H9 (cell line): Measurements from ENCODE around the gene DPP3. TPM values are rescaled to one million over a fixed set of nuclear protein-coding genes. Genes with fewer than 3 reads are reported as not detected.

Source experiments
- DNase-seq: peaks from one replicate; pipeline ENCODE4 v3.0.0-alpha.2; 2017
- H2AFZ ChIP-seq: one replicate; pipeline ENCODE4 v1.6.1; 2013; ENCODE audit warnings: mild to moderate bottlenecking, low read length, control low read depth, moderate library complexity
- H2AK5ac ChIP-seq: 2 replicates; pipeline ENCODE4 v1.6.1; 2013; ENCODE audit warnings: low read length, control low read depth, mixed read lengths; ENCODE audit not compliant: insufficient read length
- H2BK120ac ChIP-seq: one replicate; pipeline ENCODE4 v1.6.1; 2013; ENCODE audit warnings: low read depth, mild to moderate bottlenecking, low read length, control low read depth, inconsistent platforms; ENCODE audit not compliant: poor library complexity, severe bottlenecking
- H2BK12ac ChIP-seq: 2 replicates; pipeline ENCODE4 v1.6.1; 2013; ENCODE audit warnings: low read length, control low read depth, mixed read lengths, low read depth; ENCODE audit not compliant: insufficient read length
- H2BK15ac ChIP-seq: 2 replicates; pipeline ENCODE4 v1.6.1; 2013; ENCODE audit warnings: low read depth, low read length, control low read depth
- H2BK20ac ChIP-seq: one replicate; pipeline ENCODE4 v1.6.1; 2013; ENCODE audit warnings: low read depth, mild to moderate bottlenecking, low read length, control low read depth, inconsistent platforms; ENCODE audit not compliant: poor library complexity, severe bottlenecking
- H2BK5ac ChIP-seq: 2 replicates; pipeline ENCODE4 v1.6.1; 2013; ENCODE audit warnings: low read length, control low read depth, mixed read lengths; ENCODE audit not compliant: insufficient read length
- H3K14ac ChIP-seq: 2 replicates; pipeline ENCODE4 v1.6.1; 2013; ENCODE audit warnings: low read length, control low read depth; ENCODE audit not compliant: insufficient read depth
- H3K18ac ChIP-seq: 2 replicates; pipeline ENCODE4 v1.6.1; 2013; ENCODE audit warnings: low read depth, mild to moderate bottlenecking, mixed read lengths, low read length, control low read depth; ENCODE audit not compliant: insufficient read length
- H3K23ac ChIP-seq: 2 replicates; pipeline ENCODE4 v1.6.1; 2013; ENCODE audit warnings: low read length, control low read depth, mixed read lengths, low read depth; ENCODE audit not compliant: insufficient read length
- H3K23me2 ChIP-seq: 2 replicates; pipeline ENCODE4 v1.6.1; 2013; ENCODE audit warnings: low read depth, mild to moderate bottlenecking, mixed read lengths, low read length, control low read depth; ENCODE audit not compliant: insufficient read length, poor library complexity, severe bottlenecking
- H3K27ac ChIP-seq: 2 replicates; pipeline ENCODE4 v1.5.1; 2013; ENCODE audit warnings: low read length, control low read depth, mixed read lengths, low read depth; ENCODE audit not compliant: insufficient read length
- H3K27me3 ChIP-seq: 2 replicates; pipeline ENCODE4 v1.6.1; 2013; ENCODE audit warnings: low read length, control low read depth, inconsistent platforms; ENCODE audit not compliant: insufficient read depth
- H3K4ac ChIP-seq: 2 replicates; pipeline ENCODE4 v1.6.1; 2013; ENCODE audit warnings: low read depth, mild to moderate bottlenecking, control low read depth, inconsistent platforms, low read length, moderate library complexity
- H3K4me1 ChIP-seq: 2 replicates; pipeline ENCODE4 v1.6.1; 2013; ENCODE audit warnings: low read length, control low read depth, inconsistent platforms; ENCODE audit not compliant: insufficient read depth
- H3K4me2 ChIP-seq: 2 replicates; pipeline ENCODE4 v1.6.1; 2013; ENCODE audit warnings: low read length, control low read depth, mixed read lengths; ENCODE audit not compliant: insufficient read length, insufficient read depth
- H3K56ac ChIP-seq: 2 replicates; pipeline ENCODE4 v1.6.1; 2013; ENCODE audit warnings: low read depth, mild to moderate bottlenecking, mixed read lengths, low read length, control low read depth; ENCODE audit not compliant: insufficient read length
- H3K79me1 ChIP-seq: 2 replicates; pipeline ENCODE4 v1.6.1; 2013; ENCODE audit warnings: low read depth, mild to moderate bottlenecking, moderate library complexity, low read length, control low read depth, inconsistent platforms; ENCODE audit not compliant: insufficient read depth, poor library complexity, severe bottlenecking
- H3K79me2 ChIP-seq: 2 replicates; pipeline ENCODE4 v1.6.1; 2013; ENCODE audit warnings: low read length, control low read depth, inconsistent platforms; ENCODE audit not compliant: insufficient read depth
- H3K9ac ChIP-seq: 2 replicates; pipeline ENCODE4 v1.6.1; 2013; ENCODE audit warnings: low read length, control low read depth, mixed read lengths; ENCODE audit not compliant: insufficient read length; ENCODE audit errors: extremely low read depth
- H3K9me3 ChIP-seq: one replicate; pipeline ENCODE4 v1.6.1; 2013; ENCODE audit warnings: low read depth, low read length, inconsistent platforms; ENCODE audit not compliant: control insufficient read depth
- H3T11ph ChIP-seq: one replicate; pipeline ENCODE4 v1.6.1; 2013; ENCODE audit warnings: mild to moderate bottlenecking, low read length, control low read depth, inconsistent platforms
- H4K20me1 ChIP-seq: one replicate; pipeline ENCODE4 v1.6.1; 2013; ENCODE audit not compliant: control insufficient read depth, insufficient read length, insufficient read depth
- H4K5ac ChIP-seq: 2 replicates; pipeline ENCODE4 v1.6.1; 2013; ENCODE audit warnings: low read depth, mild to moderate bottlenecking, mixed read lengths, low read length, control low read depth; ENCODE audit not compliant: insufficient read length
- H4K8ac ChIP-seq: replicated peaks from 2 replicates; pipeline ENCODE4 v1.6.1; 2013; ENCODE audit warnings: low read length, control low read depth, mixed read lengths, low read depth; ENCODE audit not compliant: insufficient read length
- H4K91ac ChIP-seq: 2 replicates; pipeline ENCODE4 v1.6.1; 2013; ENCODE audit warnings: low read depth, mild to moderate bottlenecking, moderate library complexity, mixed read lengths, low read length, control low read depth; ENCODE audit not compliant: insufficient read length
- H3K27ac Mint-ChIP-seq, 3 experiments: 2 replicates in 2 of 3; 3 replicates in 1 of 3; pipeline ENCODE4 v1.8.0; 2020 to 2021; ENCODE audit warnings: mixed read lengths in 3 of 3, mild to moderate bottlenecking in 1 of 3, moderate library complexity in 1 of 3
- H3K27me3 Mint-ChIP-seq: 2 replicates; pipeline ENCODE4 v1.8.0; 2021; ENCODE audit warnings: low read depth, mild to moderate bottlenecking, moderate library complexity, mixed read lengths
- H3K36me3 Mint-ChIP-seq, 3 experiments: 2 replicates in 2 of 3; 3 replicates in 1 of 3; pipeline ENCODE4 v1.8.0; 2020 to 2021; ENCODE audit warnings: low read depth in 3 of 3, mixed read lengths in 3 of 3; ENCODE audit not compliant: insufficient read depth in 1 of 3
- H3K4me1 Mint-ChIP-seq, 2 experiments: 2 replicates each; pipeline ENCODE4 v1.8.0; 2020; ENCODE audit warnings: mixed read lengths in 2 of 2
- H3K4me3 Mint-ChIP-seq, 2 experiments: 2 replicates in 1 of 2; 3 replicates in 1 of 2; pipeline ENCODE4 v1.8.0; 2020 to 2021; ENCODE audit warnings: mild to moderate bottlenecking in 2 of 2, mixed read lengths in 2 of 2, moderate library complexity in 1 of 2
- H3K9me3 Mint-ChIP-seq, 2 experiments: 2 replicates in 1 of 2; 3 replicates in 1 of 2; pipeline ENCODE4 v1.8.0; 2020; ENCODE audit warnings: mild to moderate bottlenecking in 2 of 2, mixed read lengths in 2 of 2, moderate library complexity in 1 of 2
- WGBS: extraction: QIAGEN DNeasy Blood & Tissue Kit; methylation state at CpG from one replicate; pipeline ENCODE4 v1.1.7; 2013; ENCODE audit warnings: missing lambda C conversion rate, low lambda C conversion rate, mixed read lengths; ENCODE audit not compliant: insufficient read length; ENCODE audit errors: extremely low coverage; 5-methylcytosine and 5-hydroxymethylcytosine counted together
- total RNA-seq: library from RNA; stranded (reverse); gene quantifications from 2 replicates; pipeline ENCODE4 v1.2.1, GENCODE V29; 2021
- TF ChIP-seq, protein P1 (sequence below): fragments of 200-600 bp; sonication (generic); conservative IDR thresholded peaks from 3 replicates; pipeline ENCODE4 v1.8.0; 2021; ENCODE audit warnings: antibody characterized with exemption, mild to moderate bottlenecking

DPP3 gene
- total RNA-seq, 1 experiment from 2014 or later = 85.3 TPM

DNA sequence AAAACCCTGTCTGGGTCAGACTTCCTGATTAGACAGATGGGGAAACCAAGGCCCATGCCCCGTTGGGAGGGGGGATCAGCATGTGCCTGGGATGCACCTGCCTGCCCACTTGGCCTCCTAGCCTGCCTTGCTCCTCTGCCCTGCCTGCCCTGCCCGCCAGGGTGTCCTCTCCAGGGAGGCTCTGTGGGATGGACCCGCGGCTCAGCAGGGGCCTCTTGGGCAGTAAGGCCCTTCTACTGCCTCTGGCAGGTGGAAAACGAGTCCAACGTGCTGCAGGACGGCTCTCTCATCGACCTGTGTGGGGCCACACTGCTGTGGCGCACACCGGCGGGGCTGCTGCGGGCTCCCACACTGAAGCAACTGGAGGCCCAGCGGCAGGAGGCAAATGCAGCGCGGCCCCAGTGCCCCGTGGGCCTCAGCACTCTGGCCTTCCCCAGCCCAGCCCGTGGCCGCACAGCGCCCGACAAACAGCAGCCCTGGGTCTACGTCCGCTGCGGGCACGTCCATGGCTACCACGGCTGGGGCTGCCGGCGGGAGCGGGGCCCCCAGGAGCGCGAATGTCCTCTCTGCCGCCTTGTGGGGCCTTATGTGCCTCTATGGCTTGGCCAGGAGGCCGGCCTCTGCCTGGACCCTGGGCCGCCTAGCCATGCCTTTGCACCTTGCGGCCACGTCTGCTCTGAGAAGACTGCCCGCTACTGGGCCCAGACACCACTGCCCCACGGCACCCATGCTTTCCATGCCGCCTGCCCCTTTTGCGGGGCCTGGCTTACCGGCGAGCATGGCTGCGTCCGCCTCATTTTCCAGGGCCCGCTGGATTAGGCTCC is 4.7 kb upstream of the DPP3 start:
- H2BK20ac ChIP-seq = no peak overlapping the region
- no peak overlapping the region for H3K27ac ChIP-seq
- H3K4me1 Mint-ChIP-seq = peaks cover 26 to 32% of the 10 kb centered on the region in 2 experiments
- WGBS = no CpG with 5 or more reads among the region's 44 CpGs
- H3K79me2 ChIP-seq = no peaks in the 10 kb centered on the region
- H3K4me2 ChIP-seq = no peak overlapping the region
- H3K23me2 ChIP-seq = peaks cover 9% of the 10 kb centered on the region
- H3K27me3 Mint-ChIP-seq = no peaks in the 10 kb centered on the region
- no peak overlapping the region for H4K8ac ChIP-seq
- no peak overlapping the region for H3K4me3 Mint-ChIP-seq
- no peaks in the 10 kb centered on the region for H3K4me1 ChIP-seq
- no peak overlapping the region for H3T11ph ChIP-seq
- H3K56ac ChIP-seq = no peak overlapping the region
- TF ChIP-seq, protein P1, sequence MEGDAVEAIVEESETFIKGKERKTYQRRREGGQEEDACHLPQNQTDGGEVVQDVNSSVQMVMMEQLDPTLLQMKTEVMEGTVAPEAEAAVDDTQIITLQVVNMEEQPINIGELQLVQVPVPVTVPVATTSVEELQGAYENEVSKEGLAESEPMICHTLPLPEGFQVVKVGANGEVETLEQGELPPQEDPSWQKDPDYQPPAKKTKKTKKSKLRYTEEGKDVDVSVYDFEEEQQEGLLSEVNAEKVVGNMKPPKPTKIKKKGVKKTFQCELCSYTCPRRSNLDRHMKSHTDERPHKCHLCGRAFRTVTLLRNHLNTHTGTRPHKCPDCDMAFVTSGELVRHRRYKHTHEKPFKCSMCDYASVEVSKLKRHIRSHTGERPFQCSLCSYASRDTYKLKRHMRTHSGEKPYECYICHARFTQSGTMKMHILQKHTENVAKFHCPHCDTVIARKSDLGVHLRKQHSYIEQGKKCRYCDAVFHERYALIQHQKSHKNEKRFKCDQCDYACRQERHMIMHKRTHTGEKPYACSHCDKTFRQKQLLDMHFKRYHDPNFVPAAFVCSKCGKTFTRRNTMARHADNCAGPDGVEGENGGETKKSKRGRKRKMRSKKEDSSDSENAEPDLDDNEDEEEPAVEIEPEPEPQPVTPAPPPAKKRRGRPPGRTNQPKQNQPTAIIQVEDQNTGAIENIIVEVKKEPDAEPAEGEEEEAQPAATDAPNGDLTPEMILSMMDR = no peak
- H4K5ac ChIP-seq = no peak overlapping the region
- H3K23ac ChIP-seq = no peak overlapping the region
- no peak overlapping the region for H2BK5ac ChIP-seq
- no peak overlapping the region for H2AK5ac ChIP-seq
- H2BK15ac ChIP-seq = no peak overlapping the region
- no peak overlapping the region for H3K4ac ChIP-seq
- H2AFZ ChIP-seq = no peak overlapping the region
- H3K18ac ChIP-seq = no peak overlapping the region
- H3K9me3 ChIP-seq = no peaks in the 10 kb centered on the region
- no peak overlapping the region for H4K91ac ChIP-seq
- H2BK12ac ChIP-seq = no peak overlapping the region
- DNase-seq = no peak
- H3K36me3 Mint-ChIP-seq = peaks cover 3 to 24% (median 23%) of the 10 kb centered on the region in 3 experiments; a peak in 5 of 7 replicates
- no peaks in the 10 kb centered on the region for H4K20me1 ChIP-seq
- H3K9ac ChIP-seq = no peak overlapping the region
- H3K14ac ChIP-seq = no peak overlapping the region
- no peak overlapping the region for H2BK120ac ChIP-seq
- H3K27ac Mint-ChIP-seq = no peak overlapping the region
- H3K9me3 Mint-ChIP-seq = no peaks in the 10 kb centered on the region
- H3K79me1 ChIP-seq = no peaks in the 10 kb centered on the region
- H3K27me3 ChIP-seq = no peaks in the 10 kb centered on the region
